Measurements from ENCODE around the gene AR. TPM values are rescaled to one million over a fixed set of nuclear protein-coding genes. Genes with fewer than 3 reads are reported as not detected.

The AR gene
- total RNA-seq, 1 donor from 2014 or later, result 9.0 TPM

DNA sequence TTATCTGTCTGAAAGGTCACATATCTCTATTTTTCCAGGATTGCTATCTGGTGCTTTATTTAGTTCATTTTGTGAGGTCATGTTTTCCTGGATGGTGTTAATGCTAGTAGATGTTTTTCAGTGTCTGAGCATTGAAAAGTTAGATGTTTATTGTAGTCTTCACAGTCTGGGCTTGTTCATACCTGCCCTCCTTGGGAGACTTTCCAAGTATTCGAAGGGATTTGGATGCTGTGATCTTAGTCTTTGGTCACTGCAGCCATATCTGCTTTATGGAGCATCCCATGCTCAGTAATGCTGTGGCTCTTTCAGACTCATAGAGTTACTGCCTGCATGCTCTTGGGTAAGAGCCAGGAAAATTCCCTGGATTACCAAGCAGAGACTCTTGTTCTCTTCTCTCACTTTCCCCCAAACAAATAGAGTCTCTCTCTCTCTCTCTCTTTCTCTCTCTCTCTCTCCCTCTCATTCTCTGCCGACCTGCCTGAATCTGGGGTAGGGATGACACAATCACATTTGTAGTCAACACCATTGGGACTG lies 130.0 kb downstream of the AR start:
- FAIRE-seq (no peak), DNase-seq (ENCODE audit: low read depth) (no peak)
- Histone ChIP-seq H3K79me2 (ENCODE audit: insufficient read depth, low read length) (no peaks in the 10 kb centered on the region), H3K27me3 (ENCODE audit: insufficient read depth, low read length) (no peaks in the 10 kb centered on the region), H4K20me1 (ENCODE audit: insufficient read depth, low read length) (no peaks in the 10 kb centered on the region), H3K9me3 (ENCODE audit: insufficient read depth, low read depth, low read length) (no peaks in the 10 kb centered on the region), H3K9ac (ENCODE audit: low read length) (no peak overlapping the region), H3K27ac (ENCODE audit: low read depth, low read length) (no peak overlapping the region), H3K36me3 (ENCODE audit: insufficient read depth, low read length) (no peaks in the 10 kb centered on the region), H3K4me2 (ENCODE audit: low read length) (no peak overlapping the region), H3K4me3 (ENCODE audit: insufficient read depth, low read depth, low read length) (no peak overlapping the region), H2AFZ (ENCODE audit: low read depth, low read length) (no peak overlapping the region), H3K4me1 (ENCODE audit: insufficient read depth, low read length) (no peaks in the 10 kb centered on the region)
- no peak overlapping the region for H3K4me3 Mint-ChIP-seq (ENCODE audit: unreplicated experiment)
- H3K9me3 Mint-ChIP-seq (ENCODE audit: unreplicated experiment), result no peaks in the 10 kb centered on the region
- no peak for TF ChIP-seq EZH2 (IDR thresholded peaks at IDR 0.05; ENCODE audit: insufficient read depth, low read length)
- TF ChIP-seq, protein P1, sequence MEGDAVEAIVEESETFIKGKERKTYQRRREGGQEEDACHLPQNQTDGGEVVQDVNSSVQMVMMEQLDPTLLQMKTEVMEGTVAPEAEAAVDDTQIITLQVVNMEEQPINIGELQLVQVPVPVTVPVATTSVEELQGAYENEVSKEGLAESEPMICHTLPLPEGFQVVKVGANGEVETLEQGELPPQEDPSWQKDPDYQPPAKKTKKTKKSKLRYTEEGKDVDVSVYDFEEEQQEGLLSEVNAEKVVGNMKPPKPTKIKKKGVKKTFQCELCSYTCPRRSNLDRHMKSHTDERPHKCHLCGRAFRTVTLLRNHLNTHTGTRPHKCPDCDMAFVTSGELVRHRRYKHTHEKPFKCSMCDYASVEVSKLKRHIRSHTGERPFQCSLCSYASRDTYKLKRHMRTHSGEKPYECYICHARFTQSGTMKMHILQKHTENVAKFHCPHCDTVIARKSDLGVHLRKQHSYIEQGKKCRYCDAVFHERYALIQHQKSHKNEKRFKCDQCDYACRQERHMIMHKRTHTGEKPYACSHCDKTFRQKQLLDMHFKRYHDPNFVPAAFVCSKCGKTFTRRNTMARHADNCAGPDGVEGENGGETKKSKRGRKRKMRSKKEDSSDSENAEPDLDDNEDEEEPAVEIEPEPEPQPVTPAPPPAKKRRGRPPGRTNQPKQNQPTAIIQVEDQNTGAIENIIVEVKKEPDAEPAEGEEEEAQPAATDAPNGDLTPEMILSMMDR (IDR thresholded peaks at IDR 0.05; ENCODE audit: insufficient read depth, low read depth, low read length), result no peak
- no peaks in the 10 kb centered on the region for H3K27me3 Mint-ChIP-seq (ENCODE audit: low read depth, unreplicated experiment)
- no peak overlapping the region for H3K27ac Mint-ChIP-seq (ENCODE audit: unreplicated experiment)
- no peaks in the 10 kb centered on the region for H3K36me3 Mint-ChIP-seq (ENCODE audit: low read depth, unreplicated experiment)
- peaks cover 3% of the 10 kb centered on the region for H3K4me1 Mint-ChIP-seq (ENCODE audit: low read depth, unreplicated experiment)

DNA sequence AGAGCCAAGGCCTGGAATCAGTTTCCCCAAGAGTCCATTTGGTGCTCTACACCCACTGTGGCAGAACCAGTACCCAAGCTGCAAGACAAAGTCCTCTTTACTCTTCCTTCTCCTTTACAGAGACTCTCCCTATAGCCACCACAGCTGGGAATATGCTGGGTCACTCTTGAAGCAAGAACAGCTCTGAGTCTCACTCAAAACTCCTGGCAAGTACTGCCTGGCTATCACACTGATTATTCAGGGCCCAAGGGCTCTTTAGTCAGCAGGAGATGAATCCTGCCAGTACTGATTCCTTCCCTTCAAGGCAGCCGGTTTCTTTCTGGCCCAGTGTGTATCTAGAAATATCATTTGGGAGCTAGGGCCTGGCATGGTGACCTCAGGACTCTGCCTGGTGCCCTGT lies 130.9 kb downstream of the AR start:
- no peak for TF ChIP-seq EZH2 (IDR thresholded peaks at IDR 0.05; ENCODE audit: insufficient read depth, low read length)
- TF ChIP-seq, protein P1 (IDR thresholded peaks at IDR 0.05; ENCODE audit: insufficient read depth, low read depth, low read length), result no peak
- DNase-seq (ENCODE audit: low read depth) (no peak), FAIRE-seq (no peak)
- no peak overlapping the region for H3K4me2 ChIP-seq (ENCODE audit: low read length)
- no peaks in the 10 kb centered on the region for H3K36me3 ChIP-seq (ENCODE audit: insufficient read depth, low read length)
- no peaks in the 10 kb centered on the region for H4K20me1 ChIP-seq (ENCODE audit: insufficient read depth, low read length)
- no peak overlapping the region for H2AFZ ChIP-seq (ENCODE audit: low read depth, low read length)
- no peaks in the 10 kb centered on the region for H3K79me2 ChIP-seq (ENCODE audit: insufficient read depth, low read length)
- H3K4me1 ChIP-seq (ENCODE audit: insufficient read depth, low read length), result no peaks in the 10 kb centered on the region
- Mint-ChIP-seq H3K36me3 (ENCODE audit: low read depth, unreplicated experiment) (no peaks in the 10 kb centered on the region), H3K27me3 (ENCODE audit: low read depth, unreplicated experiment) (no peaks in the 10 kb centered on the region), H3K9me3 (ENCODE audit: unreplicated experiment) (no peaks in the 10 kb centered on the region), H3K4me3 (ENCODE audit: unreplicated experiment) (no peak overlapping the region), H3K4me1 (ENCODE audit: low read depth, unreplicated experiment) (peaks cover 3% of the 10 kb centered on the region), H3K27ac (ENCODE audit: unreplicated experiment) (no peak overlapping the region)
- H3K9ac ChIP-seq (ENCODE audit: low read length), result no peak overlapping the region
- H3K27ac ChIP-seq (ENCODE audit: low read depth, low read length), result no peak overlapping the region
- no peak overlapping the region for H3K4me3 ChIP-seq (ENCODE audit: insufficient read depth, low read depth, low read length)
- H3K27me3 ChIP-seq (ENCODE audit: insufficient read depth, low read length), result no peaks in the 10 kb centered on the region
- H3K9me3 ChIP-seq (ENCODE audit: insufficient read depth, low read depth, low read length), result no peaks in the 10 kb centered on the region

DNA sequence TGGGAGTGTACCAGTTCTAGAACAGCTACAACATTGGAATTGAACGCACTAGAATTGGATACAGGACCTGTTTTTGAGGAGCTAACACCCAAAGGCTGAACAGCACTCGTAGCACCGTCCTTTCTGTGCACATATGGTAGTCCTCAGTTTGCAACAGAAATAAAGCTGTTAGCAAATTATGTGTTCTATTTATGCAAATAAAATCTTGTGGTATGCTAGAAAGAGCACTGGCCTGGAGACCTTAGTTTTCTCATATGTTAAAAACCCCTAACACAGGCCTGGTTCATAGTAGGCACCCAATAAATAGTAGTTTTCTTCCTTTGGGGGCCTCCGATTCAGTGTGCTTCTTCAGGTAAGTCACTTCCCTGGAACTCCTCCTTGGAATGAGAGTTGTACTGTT lies 140.3 kb downstream of the AR start:
- Mint-ChIP-seq H3K27me3 (ENCODE audit: low read depth, unreplicated experiment) (no peaks in the 10 kb centered on the region), H3K27ac (ENCODE audit: unreplicated experiment) (no peak overlapping the region), H3K4me3 (ENCODE audit: unreplicated experiment) (no peak overlapping the region), H3K9me3 (ENCODE audit: unreplicated experiment) (no peaks in the 10 kb centered on the region), H3K36me3 (ENCODE audit: low read depth, unreplicated experiment) (peaks cover 4% of the 10 kb centered on the region), H3K4me1 (ENCODE audit: low read depth, unreplicated experiment) (peaks cover 13% of the 10 kb centered on the region)
- H3K9ac ChIP-seq (ENCODE audit: low read length), result no peak overlapping the region
- no peak overlapping the region for H2AFZ ChIP-seq (ENCODE audit: low read depth, low read length)
- H3K36me3 ChIP-seq (ENCODE audit: insufficient read depth, low read length), result no peaks in the 10 kb centered on the region
- H3K79me2 ChIP-seq (ENCODE audit: insufficient read depth, low read length), result no peaks in the 10 kb centered on the region
- H3K27me3 ChIP-seq (ENCODE audit: insufficient read depth, low read length), result no peaks in the 10 kb centered on the region
- no peak overlapping the region for H3K4me2 ChIP-seq (ENCODE audit: low read length)
- H3K9me3 ChIP-seq (ENCODE audit: insufficient read depth, low read depth, low read length), result no peaks in the 10 kb centered on the region
- no peaks in the 10 kb centered on the region for H4K20me1 ChIP-seq (ENCODE audit: insufficient read depth, low read length)
- no peak for DNase-seq (ENCODE audit: low read depth)
- no peaks in the 10 kb centered on the region for H3K4me1 ChIP-seq (ENCODE audit: insufficient read depth, low read length)
- FAIRE-seq, result no peak
- no peak overlapping the region for H3K4me3 ChIP-seq (ENCODE audit: insufficient read depth, low read depth, low read length)
- TF ChIP-seq, protein P1 (IDR thresholded peaks at IDR 0.05; ENCODE audit: insufficient read depth, low read depth, low read length), result no peak
- no peak for TF ChIP-seq EZH2 (IDR thresholded peaks at IDR 0.05; ENCODE audit: insufficient read depth, low read length)
- H3K27ac ChIP-seq (ENCODE audit: low read depth, low read length), result no peak overlapping the region
